Effector memory CD4-positive, alpha-beta T cell (primary cell): ENCODE measurements around the gene PIK3R2.
"Not testable (repeated sequence)": the region's sequence is repeated elsewhere in the genome, so short reads cannot be mapped to it uniquely, and the experiment has no call there.

Source experiments
- DNase-seq, 3 donors: peaks; one replicate each; pipeline ENCODE4 v3.0.0-alpha.2; 2020
- H3K27ac ChIP-seq: 2 replicates; pipeline ENCODE4 v1.7.0; 2013; ENCODE audit warnings: mild to moderate bottlenecking, low read length, moderate library complexity; ENCODE audit not compliant: insufficient read depth, poor library complexity, severe bottlenecking
- H3K27me3 ChIP-seq: replicated peaks from 2 replicates; pipeline ENCODE4 v1.7.0; 2013; ENCODE audit warnings: mild to moderate bottlenecking, low read length; ENCODE audit not compliant: insufficient read depth, control insufficient read depth, poor library complexity, severe bottlenecking
- H3K36me3 ChIP-seq: 2 replicates; pipeline ENCODE4 v1.7.0; 2013; ENCODE audit warnings: mild to moderate bottlenecking, low read length, moderate library complexity; ENCODE audit not compliant: control insufficient read depth, insufficient read depth
- H3K4me1 ChIP-seq: 2 replicates; pipeline ENCODE4 v1.7.0; 2013; ENCODE audit warnings: low read length, mild to moderate bottlenecking; ENCODE audit not compliant: control insufficient read depth, insufficient read depth, poor library complexity, severe bottlenecking
- H3K4me3 ChIP-seq: 2 replicates; pipeline ENCODE4 v1.7.0; 2013; ENCODE audit warnings: low read length, low read depth, mild to moderate bottlenecking; ENCODE audit not compliant: insufficient read depth, poor library complexity, severe bottlenecking
- H3K9me3 ChIP-seq: 2 replicates; pipeline ENCODE4 v1.7.0; 2013; ENCODE audit warnings: mild to moderate bottlenecking, low read length, moderate library complexity; ENCODE audit not compliant: control insufficient read depth

PIK3R2 gene

DNA sequence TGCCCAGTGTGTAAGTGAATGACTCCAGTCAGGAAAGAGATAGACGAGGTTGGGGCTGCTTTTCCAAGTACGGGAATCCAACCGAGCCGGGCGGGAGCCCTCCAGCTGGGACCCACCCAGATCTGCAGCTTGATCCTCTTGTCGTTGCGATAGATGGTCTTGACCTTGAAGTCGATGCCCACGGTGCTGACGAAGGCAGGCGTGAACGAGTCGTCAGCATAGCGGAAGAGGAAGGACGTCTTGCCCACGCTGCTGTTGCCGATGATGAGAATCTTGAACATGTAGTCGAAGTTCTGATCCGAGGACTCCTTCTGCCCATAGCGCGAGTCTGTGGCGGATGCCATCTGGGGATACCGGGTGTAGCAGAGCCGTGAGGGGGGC lies 49.4 kb downstream of the PIK3R2 start:
- H3K27me3 ChIP-seq: no peaks in the 10 kb centered on the region
- H3K4me1 ChIP-seq: peaks cover 18% of the 10 kb centered on the region
- DNase-seq: no peak
- H3K27ac ChIP-seq: no peak overlapping the region
- H3K4me3 ChIP-seq: no peak overlapping the region
- no peaks in the 10 kb centered on the region for H3K9me3 ChIP-seq
- peaks cover 6% of the 10 kb centered on the region for H3K36me3 ChIP-seq

- DNase-seq: no peak
- Histone ChIP-seq H3K27me3 (no peaks in the 10 kb centered on the region), H3K27ac (peak overlapping the region; percentile 65), H3K4me1 (peaks cover 18% of the 10 kb centered on the region), H3K36me3 (peaks cover 6% of the 10 kb centered on the region), H3K4me3 (peak overlapping the region; percentile 79), H3K9me3 (no peaks in the 10 kb centered on the region)
Observed at GRCh38 chr19:18202778-18203407, 49.9 kb downstream of the PIK3R2 start.

DNA sequence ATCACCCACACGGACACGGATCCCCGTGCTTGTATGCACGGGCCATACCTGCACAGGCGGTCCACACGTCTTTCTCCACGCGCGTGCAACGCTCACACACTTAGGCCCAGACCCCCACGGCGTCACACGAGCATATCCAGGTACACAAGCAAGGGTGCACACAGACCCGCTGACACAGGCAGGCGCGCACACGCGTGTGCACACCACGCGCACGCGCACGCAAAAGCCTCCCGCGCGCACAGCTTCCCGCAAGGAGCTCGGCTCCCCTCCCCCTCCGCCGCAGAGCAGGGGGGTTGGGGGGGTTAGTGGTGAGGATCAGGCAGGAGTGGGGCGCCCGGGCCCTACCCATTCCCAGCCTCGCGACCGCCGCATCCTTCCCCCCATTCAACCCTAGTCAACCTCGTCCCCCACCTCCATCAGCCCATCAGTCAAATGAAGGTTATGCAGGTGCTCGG lies 50.5 kb downstream of the PIK3R2 start:
- Histone ChIP-seq H3K4me1 (peaks cover 18% of the 10 kb centered on the region), H3K4me3 (peak overlapping the region; percentile 79), H3K36me3 (peaks cover 4% of the 10 kb centered on the region), H3K27me3 (no peaks in the 10 kb centered on the region), H3K9me3 (no peaks in the 10 kb centered on the region), H3K27ac (peak overlapping the region; percentile 65)
- no peak for DNase-seq

- H3K36me3 ChIP-seq: no peaks in the 10 kb centered on the region
- H3K27me3 ChIP-seq: no peaks in the 10 kb centered on the region
- H3K4me1 ChIP-seq: peaks cover 18% of the 10 kb centered on the region
- H3K4me3 ChIP-seq: peak within 1 kb of the TSS; percentile 79
- H3K9me3 ChIP-seq: no peaks in the 10 kb centered on the region
- peak within 1 kb of the TSS; percentile 65 for H3K27ac ChIP-seq
- DNase-seq: peak; percentile 99 to 100 (median 99)
Observed at GRCh38 chr19:18203863-18204393, 51.0 kb downstream of the PIK3R2 start, which contains the start of gene RAB3A. Gene RAB3A (minus strand): TSS chr19:18204042. CDS start chr19:18202740, 1,302 bp downstream.

- Histone ChIP-seq H3K27me3 (no peaks in the 10 kb centered on the region), H3K36me3 (no peaks in the 10 kb centered on the region), H3K9me3 (no peaks in the 10 kb centered on the region), H3K27ac (peak overlapping the region; percentile 63), H3K4me1 (peaks cover 18% of the 10 kb centered on the region), H3K4me3 (peak overlapping the region; percentile 56)
- DNase-seq: peak in 1 of 3 donors; percentile 21
Observed at GRCh38 chr19:18204394-18205199, 51.6 kb downstream of the PIK3R2 start.

GRCh38 chr19:18205200-18205892 lies 52.4 kb downstream of the PIK3R2 start:
- H3K27me3 ChIP-seq: no peaks in the 10 kb centered on the region
- peak in 1 of 3 donors; percentile 21 for DNase-seq
- peak overlapping the region; percentile 56 for H3K4me3 ChIP-seq
- no peaks in the 10 kb centered on the region for H3K9me3 ChIP-seq
- peak overlapping the region; percentile 63 for H3K27ac ChIP-seq
- no peaks in the 10 kb centered on the region for H3K36me3 ChIP-seq
- H3K4me1 ChIP-seq: peaks cover 18% of the 10 kb centered on the region

DNA sequence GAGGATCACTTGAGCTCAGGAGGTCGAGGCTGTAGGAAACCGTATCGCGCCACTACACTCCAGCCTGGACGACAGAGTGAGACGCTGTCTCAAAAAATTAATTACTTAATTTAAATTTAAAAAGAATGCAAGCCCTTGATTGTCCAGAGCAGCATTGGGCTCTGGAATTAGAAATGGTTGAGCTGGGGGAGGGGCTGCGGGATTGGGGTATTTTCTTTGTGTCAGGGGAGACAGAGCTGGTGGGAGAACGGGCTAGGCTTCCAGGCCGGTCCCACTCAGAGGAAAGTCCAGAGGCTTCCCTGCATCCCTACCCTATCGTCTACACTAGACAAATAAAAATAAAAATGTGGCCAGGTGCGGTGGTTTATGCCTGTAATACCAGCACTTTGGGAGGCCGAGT lies 53.1 kb downstream of the PIK3R2 start:
- Histone ChIP-seq H3K27me3 (no peaks in the 10 kb centered on the region), H3K4me1 (peaks cover 18% of the 10 kb centered on the region), H3K4me3 (no peak overlapping the region), H3K27ac (no peak overlapping the region), H3K9me3 (no peaks in the 10 kb centered on the region), H3K36me3 (no peaks in the 10 kb centered on the region)
- DNase-seq: no peak

DNA sequence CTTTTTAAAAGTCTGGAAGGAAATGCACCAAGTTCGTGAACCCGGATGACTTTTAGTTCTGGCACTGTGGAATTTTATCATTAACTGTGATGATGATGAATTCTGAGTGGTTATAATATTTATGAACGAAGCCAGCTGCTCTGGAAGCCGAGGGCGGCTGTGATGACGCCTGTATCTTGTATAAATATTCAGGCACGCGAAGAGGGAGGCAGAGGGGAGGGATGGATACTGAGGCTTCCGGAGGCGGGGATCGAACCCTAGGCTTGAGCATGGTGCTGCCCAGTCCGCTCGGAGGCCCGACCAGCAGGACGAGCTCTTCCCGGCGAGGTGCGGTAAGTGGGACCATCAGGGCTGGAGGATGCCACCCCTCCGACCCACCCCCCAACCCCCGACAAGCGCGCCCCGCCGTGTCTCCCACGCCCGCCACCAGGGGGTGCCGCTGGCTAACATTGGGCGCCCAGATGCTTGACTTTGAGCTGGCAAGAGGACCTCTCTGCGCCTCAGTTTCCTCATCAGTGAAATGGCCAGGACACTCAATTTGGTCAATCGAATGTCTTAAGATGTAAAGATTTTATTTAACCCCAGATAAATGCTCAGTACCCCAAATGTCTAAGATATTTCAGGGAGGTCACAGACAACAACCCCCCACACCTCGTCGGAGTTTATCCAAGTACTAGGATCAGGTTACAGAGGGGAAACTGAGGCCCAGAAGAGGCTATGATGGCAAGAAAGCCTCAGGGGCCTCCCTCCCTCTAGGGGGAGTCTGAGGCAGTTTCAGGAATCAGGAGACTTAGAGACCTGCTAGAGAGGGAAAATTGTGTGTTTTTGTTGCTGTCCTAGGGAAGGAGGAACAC lies 55.4 kb downstream of the PIK3R2 start:
- no peaks in the 10 kb centered on the region for H3K27me3 ChIP-seq
- no peak overlapping the region for H3K27ac ChIP-seq
- peaks cover 12% of the 10 kb centered on the region for H3K4me1 ChIP-seq
- H3K4me3 ChIP-seq: no peak overlapping the region
- no peaks in the 10 kb centered on the region for H3K9me3 ChIP-seq
- no peaks in the 10 kb centered on the region for H3K36me3 ChIP-seq
- DNase-seq: peak in 1 of 3 donors; percentile 30

DNA sequence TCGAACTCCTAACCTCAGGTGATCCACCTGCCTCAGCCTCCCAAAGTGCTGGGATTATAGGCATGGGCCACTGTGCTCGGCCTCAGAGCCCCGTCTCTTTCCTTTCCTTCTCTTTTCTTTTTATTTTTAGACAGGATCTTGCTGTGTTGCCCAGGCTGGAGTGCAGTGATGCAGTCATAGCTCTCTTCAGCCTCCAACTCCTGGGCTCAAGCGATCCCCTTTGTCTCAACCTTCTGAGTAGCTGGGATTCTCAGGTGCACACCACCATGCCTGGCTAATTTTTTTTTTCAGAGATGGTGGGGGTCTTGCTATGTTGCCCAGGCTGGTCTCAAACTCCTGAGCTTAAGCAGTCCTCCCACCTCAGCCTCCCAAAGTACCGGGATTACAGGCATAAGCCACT lies 56.9 kb downstream of the PIK3R2 start:
- not testable (repeated sequence) for H3K4me1 ChIP-seq

More for the DNA sequence above, 56.9 kb downstream of the PIK3R2 start:
- not testable (repeated sequence) for H3K27ac ChIP-seq, H3K27me3 ChIP-seq, H3K36me3 ChIP-seq, DNase-seq, H3K9me3 ChIP-seq, H3K4me3 ChIP-seq
